ENCODE results near the gene SLC22A13.
A peak's percentile ranks its signal among the peaks of the same experiment; 100 is the strongest.
"Not testable (repeated sequence)": the region's sequence is repeated elsewhere in the genome, so short reads cannot be mapped to it uniquely, and the experiment has no call there.

Gene SLC22A13

GRCh38 chr3:38235466-38235865 lies 30.1 kb upstream of the SLC22A13 start:
- Histone ChIP-seq H3K4me1 (ENCODE audit: control insufficient read depth in 5 of 5, insufficient read depth in 5 of 5, low read length in 5 of 5) (no peaks in the 10 kb centered on the region), H3K27me3 (ENCODE audit: control insufficient read depth in 5 of 5, insufficient read depth in 4 of 5, low read length in 5 of 5) (no peaks in the 10 kb centered on the region), H3K9me3 (ENCODE audit: control insufficient read depth in 5 of 5, low read length in 5 of 5) (peaks cover 0 to 16% (median 5%) of the 10 kb centered on the region in 5 donors), H3K9ac (ENCODE audit: low read length in 5 of 5) (no peak overlapping the region), H3K36me3 (ENCODE audit: control insufficient read depth in 5 of 5, insufficient read depth in 5 of 5, low read length in 5 of 5) (peaks cover 23 to 44% (median 34%) of the 10 kb centered on the region in 5 donors), H3K27ac (ENCODE audit: low read depth, low read length) (no peak overlapping the region), H3K4me3 (ENCODE audit: low read depth in 1 of 5, low read length in 5 of 5) (no peak overlapping the region)

- H3K4me1 ChIP-seq (ENCODE audit: control insufficient read depth in 5 of 5, insufficient read depth in 5 of 5, low read length in 5 of 5) = no peaks in the 10 kb centered on the region
- no peak overlapping the region for H3K27ac ChIP-seq (ENCODE audit: low read depth, low read length)
- H3K4me3 ChIP-seq (ENCODE audit: low read depth in 1 of 5, low read length in 5 of 5) = no peak overlapping the region
- H3K9me3 ChIP-seq (ENCODE audit: control insufficient read depth in 5 of 5, low read length in 5 of 5) = peaks cover 0 to 16% (median 5%) of the 10 kb centered on the region in 5 donors
- peaks cover 17 to 45% (median 30%) of the 10 kb centered on the region in 5 donors for H3K36me3 ChIP-seq (ENCODE audit: control insufficient read depth in 5 of 5, insufficient read depth in 5 of 5, low read length in 5 of 5)
- H3K27me3 ChIP-seq (ENCODE audit: control insufficient read depth in 5 of 5, insufficient read depth in 4 of 5, low read length in 5 of 5) = no peaks in the 10 kb centered on the region
- no peak overlapping the region for H3K9ac ChIP-seq (ENCODE audit: low read length in 5 of 5)
Observed at GRCh38 chr3:38238416-38239008, 27.1 kb upstream of the SLC22A13 start.

DNA sequence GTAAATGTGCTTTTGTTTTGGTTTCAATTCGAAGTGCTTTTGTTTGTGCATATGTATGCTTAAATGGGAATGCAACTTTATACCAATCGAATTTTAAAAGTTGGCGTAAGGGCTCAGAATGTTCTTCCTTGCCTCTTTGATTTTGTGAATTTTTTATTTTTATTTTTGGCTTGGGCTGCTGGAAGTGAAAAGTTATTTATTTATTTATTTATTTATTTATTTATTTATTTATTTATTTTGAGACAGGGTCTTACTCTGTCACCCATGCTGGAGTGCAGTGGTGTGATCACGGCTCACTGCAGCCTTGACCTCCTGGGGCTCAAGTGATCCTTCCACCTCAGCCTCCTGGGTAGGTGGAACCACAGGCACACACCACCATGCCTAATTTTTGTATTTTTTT lies 22.8 kb upstream of the SLC22A13 start:
- H3K27me3 ChIP-seq (ENCODE audit: control insufficient read depth in 5 of 5, insufficient read depth in 4 of 5, low read length in 5 of 5); H3K9ac ChIP-seq (ENCODE audit: low read length in 5 of 5): not testable (repeated sequence)
- peaks cover 2 to 37% (median 26%) of the 10 kb centered on the region in 5 donors for H3K36me3 ChIP-seq (ENCODE audit: control insufficient read depth in 5 of 5, insufficient read depth in 5 of 5, low read length in 5 of 5)

DNA sequence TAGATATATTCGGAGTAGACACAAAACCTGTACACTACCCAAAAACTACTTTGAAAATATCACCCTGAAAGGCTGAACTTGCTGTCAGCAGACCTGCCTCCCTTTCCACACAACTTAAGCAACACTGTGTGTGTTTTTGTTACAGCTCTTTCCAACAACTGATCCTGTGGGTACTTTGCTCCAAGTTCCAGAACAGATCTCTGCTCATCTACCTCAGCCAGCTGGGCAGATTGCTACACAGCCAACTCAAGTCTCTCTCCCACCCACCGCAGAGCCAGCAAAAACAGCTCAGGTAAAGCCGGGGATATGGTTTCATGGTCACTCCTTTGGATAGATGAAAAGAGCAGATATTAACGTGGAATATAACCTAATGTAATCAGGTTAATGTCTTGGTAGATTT lies 19.7 kb upstream of the SLC22A13 start:
- Histone ChIP-seq H3K4me1 (ENCODE audit: control insufficient read depth in 5 of 5, insufficient read depth in 5 of 5, low read length in 5 of 5) (peaks cover 0 to 11% (median 4%) of the 10 kb centered on the region in 5 donors), H3K27ac (ENCODE audit: low read depth, low read length) (no peak overlapping the region), H3K9me3 (ENCODE audit: control insufficient read depth in 5 of 5, low read length in 5 of 5) (no peaks in the 10 kb centered on the region), H3K27me3 (ENCODE audit: control insufficient read depth in 5 of 5, insufficient read depth in 4 of 5, low read length in 5 of 5) (no peaks in the 10 kb centered on the region), H3K4me3 (ENCODE audit: low read depth in 1 of 5, low read length in 5 of 5) (no peak overlapping the region), H3K36me3 (ENCODE audit: control insufficient read depth in 5 of 5, insufficient read depth in 5 of 5, low read length in 5 of 5) (peaks cover 8 to 43% (median 36%) of the 10 kb centered on the region in 5 donors), H3K9ac (ENCODE audit: low read length in 5 of 5) (no peak overlapping the region)

More for the DNA sequence above, 22.8 kb upstream of the SLC22A13 start:
- peaks cover 0 to 11% (median 3%) of the 10 kb centered on the region in 5 donors for H3K4me1 ChIP-seq (ENCODE audit: control insufficient read depth in 5 of 5, insufficient read depth in 5 of 5, low read length in 5 of 5)
- not testable (repeated sequence) for H3K9me3 ChIP-seq (ENCODE audit: control insufficient read depth in 5 of 5, low read length in 5 of 5); H3K27ac ChIP-seq (ENCODE audit: low read depth, low read length); H3K4me3 ChIP-seq (ENCODE audit: low read depth in 1 of 5, low read length in 5 of 5)

DNA sequence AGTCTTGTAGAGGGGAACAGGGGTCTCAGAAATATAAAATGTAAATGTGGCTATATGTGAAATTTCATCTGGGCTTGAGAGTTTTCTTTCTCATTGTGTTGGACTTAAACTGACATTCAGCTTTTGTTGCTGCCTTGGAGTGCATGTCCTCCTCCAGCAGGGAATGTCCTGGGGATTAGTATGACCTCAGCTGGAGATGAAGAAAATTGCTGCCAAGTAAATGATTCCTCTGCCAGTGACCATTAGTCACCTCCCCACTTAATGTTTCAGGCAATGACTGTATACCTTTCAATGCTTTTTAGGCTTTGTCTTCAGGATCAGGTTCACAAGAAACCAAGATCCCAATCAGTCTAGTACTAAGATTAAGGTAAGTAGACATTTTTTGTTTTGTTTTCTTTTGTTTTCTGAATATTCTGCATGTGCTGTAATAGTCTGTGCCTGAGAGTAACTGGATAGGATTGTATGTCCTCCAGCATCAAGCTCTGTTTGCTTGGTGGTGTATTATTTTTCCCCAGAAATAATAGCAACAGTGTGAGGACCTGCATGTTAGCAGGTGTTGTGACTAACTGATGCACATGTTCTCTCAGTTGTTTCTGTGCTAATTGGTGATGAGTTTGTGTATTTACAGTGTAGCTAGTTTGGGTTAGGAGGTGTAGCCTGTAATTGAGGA lies 18.1 kb upstream of the SLC22A13 start:
- Histone ChIP-seq H3K27me3 (ENCODE audit: control insufficient read depth in 5 of 5, insufficient read depth in 4 of 5, low read length in 5 of 5) (no peaks in the 10 kb centered on the region), H3K9me3 (ENCODE audit: control insufficient read depth in 5 of 5, low read length in 5 of 5) (no peaks in the 10 kb centered on the region), H3K27ac (ENCODE audit: low read depth, low read length) (peak overlapping the region; percentile 21), H3K9ac (ENCODE audit: low read length in 5 of 5) (peak overlapping the region in 1 of 5 donors; percentile 33), H3K36me3 (ENCODE audit: control insufficient read depth in 5 of 5, insufficient read depth in 5 of 5, low read length in 5 of 5) (peaks cover 24 to 59% (median 38%) of the 10 kb centered on the region in 5 donors), H3K4me3 (ENCODE audit: low read depth in 1 of 5, low read length in 5 of 5) (no peak overlapping the region), H3K4me1 (ENCODE audit: control insufficient read depth in 5 of 5, insufficient read depth in 5 of 5, low read length in 5 of 5) (peaks cover 0 to 11% (median 4%) of the 10 kb centered on the region in 5 donors)

GRCh38 chr3:38250198-38250597 lies 15.4 kb upstream of the SLC22A13 start:
- no peak overlapping the region for H3K4me3 ChIP-seq (ENCODE audit: low read depth in 1 of 5, low read length in 5 of 5)
- no peak overlapping the region for H3K9ac ChIP-seq (ENCODE audit: low read length in 5 of 5)
- H3K36me3 ChIP-seq (ENCODE audit: control insufficient read depth in 5 of 5, insufficient read depth in 5 of 5, low read length in 5 of 5) = peaks cover 43 to 81% (median 54%) of the 10 kb centered on the region in 5 donors
- no peak overlapping the region for H3K27ac ChIP-seq (ENCODE audit: low read depth, low read length)
- no peaks in the 10 kb centered on the region for H3K9me3 ChIP-seq (ENCODE audit: control insufficient read depth in 5 of 5, low read length in 5 of 5)
- H3K27me3 ChIP-seq (ENCODE audit: control insufficient read depth in 5 of 5, insufficient read depth in 4 of 5, low read length in 5 of 5) = no peaks in the 10 kb centered on the region
- peaks cover 0 to 18% (median 9%) of the 10 kb centered on the region in 5 donors for H3K4me1 ChIP-seq (ENCODE audit: control insufficient read depth in 5 of 5, insufficient read depth in 5 of 5, low read length in 5 of 5)

DNA sequence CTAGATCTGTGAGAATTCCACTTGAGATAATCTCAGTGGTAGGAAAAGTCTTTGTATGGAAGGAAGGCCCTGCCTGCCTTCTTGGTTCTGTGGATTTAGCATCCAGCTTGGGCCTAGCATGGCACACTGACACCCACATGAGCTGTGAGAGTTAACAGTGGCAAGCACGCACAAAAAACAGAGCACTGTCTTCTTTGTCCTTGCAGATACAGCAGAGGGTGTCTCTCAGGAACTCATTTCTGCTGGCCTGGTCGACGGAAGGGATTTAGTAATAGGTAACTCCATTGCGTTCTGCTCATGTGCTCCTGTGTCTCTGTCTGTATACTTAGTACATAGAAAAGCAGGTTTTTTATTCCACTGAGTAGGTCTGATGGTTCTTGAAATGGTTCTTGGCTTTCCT lies 14.4 kb upstream of the SLC22A13 start:
- Histone ChIP-seq H3K9ac (ENCODE audit: low read length in 5 of 5) (no peak overlapping the region), H3K4me3 (ENCODE audit: low read depth in 1 of 5, low read length in 5 of 5) (no peak overlapping the region), H3K4me1 (ENCODE audit: control insufficient read depth in 5 of 5, insufficient read depth in 5 of 5, low read length in 5 of 5) (peaks cover 3 to 28% (median 17%) of the 10 kb centered on the region in 5 donors), H3K27me3 (ENCODE audit: control insufficient read depth in 5 of 5, insufficient read depth in 4 of 5, low read length in 5 of 5) (no peaks in the 10 kb centered on the region), H3K9me3 (ENCODE audit: control insufficient read depth in 5 of 5, low read length in 5 of 5) (no peaks in the 10 kb centered on the region), H3K27ac (ENCODE audit: low read depth, low read length) (no peak overlapping the region), H3K36me3 (ENCODE audit: control insufficient read depth in 5 of 5, insufficient read depth in 5 of 5, low read length in 5 of 5) (peaks cover 43 to 74% (median 50%) of the 10 kb centered on the region in 5 donors)

DNA sequence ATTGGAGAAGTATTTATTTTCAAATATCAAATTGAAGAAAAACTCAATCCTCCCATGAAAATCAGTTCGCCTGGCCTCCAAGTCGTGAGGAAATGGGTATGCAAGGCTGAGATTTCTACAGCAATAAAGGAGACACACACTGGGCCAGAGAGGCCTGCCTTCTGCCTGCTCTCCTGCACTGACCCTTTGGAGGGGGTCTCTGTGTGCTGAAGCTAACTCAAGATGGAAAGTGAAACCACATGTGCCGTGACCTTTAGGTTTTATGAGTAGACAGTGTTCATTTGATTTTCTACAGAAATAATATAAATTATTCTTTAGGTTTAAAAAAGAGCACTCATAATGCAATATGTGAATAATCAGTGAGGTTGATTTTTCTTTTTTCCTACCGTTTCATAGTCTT lies 11.9 kb upstream of the SLC22A13 start:
- Histone ChIP-seq H3K9ac (ENCODE audit: low read length in 5 of 5) (no peak overlapping the region), H3K4me1 (ENCODE audit: control insufficient read depth in 5 of 5, insufficient read depth in 5 of 5, low read length in 5 of 5) (peaks cover 3 to 27% (median 19%) of the 10 kb centered on the region in 5 donors), H3K27me3 (ENCODE audit: control insufficient read depth in 5 of 5, insufficient read depth in 4 of 5, low read length in 5 of 5) (no peaks in the 10 kb centered on the region), H3K36me3 (ENCODE audit: control insufficient read depth in 5 of 5, insufficient read depth in 5 of 5, low read length in 5 of 5) (peaks cover 35 to 57% (median 45%) of the 10 kb centered on the region in 5 donors), H3K9me3 (ENCODE audit: control insufficient read depth in 5 of 5, low read length in 5 of 5) (no peaks in the 10 kb centered on the region), H3K27ac (ENCODE audit: low read depth, low read length) (no peak overlapping the region), H3K4me3 (ENCODE audit: low read depth in 1 of 5, low read length in 5 of 5) (no peak overlapping the region)

DNA sequence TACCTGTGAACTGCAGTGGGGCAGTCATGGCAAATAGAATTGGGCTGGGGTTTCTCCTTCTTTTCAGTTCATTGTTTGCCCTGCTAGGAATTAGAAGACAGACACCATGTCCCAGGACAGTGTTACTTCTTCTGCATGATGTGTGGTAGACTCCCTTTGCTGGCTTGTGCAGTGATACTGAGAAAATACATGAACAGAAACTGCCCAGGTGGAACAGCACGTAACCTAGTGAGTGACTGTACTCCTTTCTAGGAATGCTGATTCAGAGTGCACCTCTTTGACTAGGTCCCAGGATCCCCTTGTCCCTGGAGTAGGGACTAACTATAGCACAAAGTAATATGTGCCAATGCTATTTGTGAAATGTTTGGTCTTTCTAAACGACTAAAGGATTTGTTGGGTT lies 10.7 kb upstream of the SLC22A13 start:
- Histone ChIP-seq H3K4me1 (ENCODE audit: control insufficient read depth in 5 of 5, insufficient read depth in 5 of 5, low read length in 5 of 5) (peaks cover 3 to 27% (median 19%) of the 10 kb centered on the region in 5 donors), H3K4me3 (ENCODE audit: low read depth in 1 of 5, low read length in 5 of 5) (no peak overlapping the region), H3K36me3 (ENCODE audit: control insufficient read depth in 5 of 5, insufficient read depth in 5 of 5, low read length in 5 of 5) (peaks cover 24 to 48% (median 39%) of the 10 kb centered on the region in 5 donors), H3K9me3 (ENCODE audit: control insufficient read depth in 5 of 5, low read length in 5 of 5) (no peaks in the 10 kb centered on the region), H3K27ac (ENCODE audit: low read depth, low read length) (peak overlapping the region; percentile 68), H3K27me3 (ENCODE audit: control insufficient read depth in 5 of 5, insufficient read depth in 4 of 5, low read length in 5 of 5) (no peaks in the 10 kb centered on the region), H3K9ac (ENCODE audit: low read length in 5 of 5) (no peak overlapping the region)

DNA sequence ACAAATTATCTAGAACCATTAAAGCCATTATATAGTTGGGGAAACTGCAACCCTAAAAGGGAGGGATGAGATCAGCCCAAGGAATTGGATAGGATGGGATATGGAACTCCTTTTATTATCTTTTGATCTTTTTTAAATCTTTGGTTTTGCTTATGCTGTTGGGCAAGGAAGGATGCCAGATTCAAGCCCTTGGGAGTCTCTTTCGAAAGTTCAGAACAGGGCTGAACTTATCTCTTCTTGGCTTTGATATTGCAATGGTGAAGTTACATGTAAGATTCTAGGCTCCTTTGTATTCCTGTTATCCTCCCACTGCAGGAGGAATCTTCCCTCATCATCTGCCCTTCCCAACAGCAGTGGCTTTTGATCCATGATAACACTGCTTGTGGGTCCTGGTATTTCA lies 10.0 kb upstream of the SLC22A13 start:
- H3K27ac ChIP-seq (ENCODE audit: low read depth, low read length) = peak overlapping the region; percentile 68
- peaks cover 3 to 27% (median 19%) of the 10 kb centered on the region in 5 donors for H3K4me1 ChIP-seq (ENCODE audit: control insufficient read depth in 5 of 5, insufficient read depth in 5 of 5, low read length in 5 of 5)
- H3K36me3 ChIP-seq (ENCODE audit: control insufficient read depth in 5 of 5, insufficient read depth in 5 of 5, low read length in 5 of 5) = peaks cover 18 to 42% (median 33%) of the 10 kb centered on the region in 5 donors
- H3K9ac ChIP-seq (ENCODE audit: low read length in 5 of 5) = no peak overlapping the region
- H3K27me3 ChIP-seq (ENCODE audit: control insufficient read depth in 5 of 5, insufficient read depth in 4 of 5, low read length in 5 of 5) = no peaks in the 10 kb centered on the region
- H3K4me3 ChIP-seq (ENCODE audit: low read depth in 1 of 5, low read length in 5 of 5) = no peak overlapping the region
- no peaks in the 10 kb centered on the region for H3K9me3 ChIP-seq (ENCODE audit: control insufficient read depth in 5 of 5, low read length in 5 of 5)
